Stimulated activated naive CD8-positive, alpha-beta T cell treated with anti-CD3 and anti-CD28 coated beads, Interleukin-15, Interleukin-2, amounts not matched to agents 100 U/mL and 50 U/mL, for 24 hours (primary cell): ENCODE results near the gene CHD9.
A peak's percentile ranks its signal among the peaks of the same experiment; 100 is the strongest.
"Not testable (repeated sequence)": the region's sequence is repeated elsewhere in the genome, so short reads cannot be mapped to it uniquely, and the experiment has no call there.

Experiments used
- ATAC-seq: fragments of 150-1000 bp; cut with Tn5 transposase; one replicate; pipeline ENCODE4 v1.10.0; 2021
- DNase-seq: peaks from one replicate; pipeline ENCODE4 v3.0.0; 2021

CHD9 gene

DNA sequence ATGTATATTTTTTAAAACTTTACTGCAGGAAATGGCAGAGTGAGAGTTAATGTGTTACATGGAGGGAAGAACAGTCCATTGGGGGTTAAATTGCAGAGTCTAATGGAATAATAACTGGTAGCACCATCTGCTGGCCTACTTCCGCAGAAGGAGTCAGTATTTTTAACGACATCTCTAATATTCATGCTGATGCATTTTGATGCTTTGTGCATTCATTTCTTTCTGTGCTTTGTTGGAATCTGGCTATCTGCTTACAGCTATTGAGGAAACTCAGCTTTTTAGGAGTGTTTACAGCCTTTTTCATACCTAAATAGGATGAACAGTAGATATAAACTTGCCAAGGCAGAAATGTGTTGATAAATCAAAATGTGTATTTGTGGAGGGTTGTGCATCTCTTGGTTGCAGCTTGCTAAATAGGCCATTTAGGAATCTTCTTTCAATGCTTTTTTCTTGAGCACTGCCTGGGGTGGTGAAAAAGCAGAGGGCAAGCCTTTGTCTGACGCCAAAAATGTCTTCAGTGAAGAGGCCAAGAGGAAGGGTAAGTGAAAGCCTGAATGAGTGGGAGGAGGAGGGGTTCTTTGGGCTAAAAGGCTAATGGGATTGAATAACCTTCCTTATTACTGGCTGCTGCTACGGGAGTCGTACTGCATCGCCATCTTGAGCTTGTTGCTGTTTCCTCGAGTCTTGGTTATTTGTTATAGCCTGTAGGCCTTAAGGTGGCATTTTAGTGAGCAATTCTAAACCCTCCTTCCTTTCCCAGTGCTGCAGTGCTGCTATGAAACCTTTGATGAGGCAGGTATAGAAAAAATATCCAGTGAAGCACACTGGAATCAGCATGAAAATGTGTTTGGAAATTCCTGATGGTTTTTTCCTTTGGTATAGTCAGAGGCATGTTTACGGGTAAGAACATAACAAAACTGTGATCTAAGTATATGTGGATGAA is 153.3 kb downstream of the CHD9 start:
- DNase-seq, result peak; percentile 14
- peak; percentile 32 for ATAC-seq

GRCh38 chr16:53209429-53209828 is 154.6 kb downstream of the CHD9 start:
- no peak for ATAC-seq
- DNase-seq, result no peak

DNA sequence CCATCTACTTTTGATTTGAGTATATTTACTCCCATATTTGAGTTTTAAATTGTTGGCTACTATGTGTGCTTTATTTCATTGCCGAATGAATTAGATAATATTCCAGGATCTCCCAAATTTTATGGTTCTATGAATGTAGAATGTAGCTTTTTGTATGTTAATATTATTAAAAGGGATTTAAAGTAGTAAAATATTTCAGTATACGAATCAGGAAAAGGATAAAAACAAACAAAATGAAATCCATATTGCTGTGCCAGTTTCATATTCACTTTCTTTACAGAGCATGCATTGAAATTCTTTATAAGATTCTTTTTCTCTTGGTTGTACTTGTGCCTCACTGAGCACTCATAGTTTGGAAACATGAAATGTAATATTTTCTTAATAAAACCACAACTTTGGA is 155.1 kb downstream of the CHD9 start:
- no peak for ATAC-seq
- DNase-seq, result no peak

- ATAC-seq (no peak), DNase-seq (no peak)
Observed at GRCh38 chr16:53211253-53211652, 156.5 kb downstream of the CHD9 start.

GRCh38 chr16:53212893-53213223 is 158.1 kb downstream of the CHD9 start:
- no peak for DNase-seq
- ATAC-seq, result no peak

DNA sequence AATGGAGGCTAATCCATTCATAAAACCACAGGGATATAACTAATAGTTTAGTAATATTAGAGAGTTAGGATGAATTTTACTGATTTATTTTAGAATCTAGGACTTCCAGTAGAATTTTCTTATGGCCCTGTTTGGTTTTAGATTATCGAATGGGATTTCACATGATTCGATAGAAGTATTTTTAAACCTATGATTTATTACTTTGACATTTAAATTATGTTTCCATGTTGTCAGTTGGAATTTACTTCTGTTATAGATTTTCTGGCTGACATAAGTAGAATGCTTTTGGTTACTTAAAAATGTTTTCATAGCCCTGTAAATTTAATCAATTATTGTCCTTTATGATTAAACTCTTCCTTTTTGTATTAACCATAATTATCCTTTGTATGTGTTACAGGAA is 158.8 kb downstream of the CHD9 start:
- no peak for DNase-seq
- ATAC-seq, result no peak

DNA sequence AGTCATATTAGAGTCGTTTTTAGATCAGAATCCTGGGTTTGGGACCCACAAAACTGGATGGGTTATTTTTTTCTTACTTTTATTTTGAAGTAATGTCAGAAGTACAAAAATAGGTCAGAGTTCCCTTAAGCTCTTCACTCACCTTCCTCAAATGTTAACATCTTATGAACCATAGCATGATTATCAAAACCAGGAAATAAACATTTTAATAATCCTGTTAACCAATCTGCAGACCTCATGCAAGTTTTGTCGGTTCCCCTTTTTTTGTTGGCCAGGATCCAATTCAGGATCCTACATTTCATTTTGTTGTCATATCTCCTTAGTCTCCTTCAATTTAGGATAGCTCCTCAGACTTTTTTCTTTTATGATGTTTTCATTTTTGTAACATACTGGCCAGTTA is 162.0 kb downstream of the CHD9 start:
- DNase-seq, result no peak
- ATAC-seq, result no peak

DNA sequence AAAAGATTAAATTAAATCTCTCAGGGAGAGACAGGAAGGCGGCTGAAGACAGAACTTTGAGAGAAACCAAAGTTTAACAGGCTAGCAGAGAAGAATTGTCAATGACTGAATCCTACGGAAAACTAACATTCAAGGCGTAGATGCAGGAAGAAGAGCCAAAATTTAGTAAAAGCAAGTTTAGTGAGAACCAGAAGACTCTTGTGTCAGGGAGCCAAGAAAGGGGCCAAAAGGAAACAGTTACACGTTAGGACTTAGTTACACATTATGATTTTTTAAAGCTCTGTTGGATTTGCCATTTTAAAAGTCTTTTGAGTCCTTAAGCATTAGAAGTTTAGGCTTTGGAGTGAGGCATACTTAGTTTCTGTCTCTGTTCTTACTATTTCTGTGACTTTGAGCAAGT is 164.6 kb downstream of the CHD9 start:
- ATAC-seq, result no peak
- no peak for DNase-seq

GRCh38 chr16:53219795-53220454 is 165.1 kb downstream of the CHD9 start:
- DNase-seq (no peak), ATAC-seq (no peak)

GRCh38 chr16:53220585-53220984 is 165.8 kb downstream of the CHD9 start:
- ATAC-seq, result no peak

DNA sequence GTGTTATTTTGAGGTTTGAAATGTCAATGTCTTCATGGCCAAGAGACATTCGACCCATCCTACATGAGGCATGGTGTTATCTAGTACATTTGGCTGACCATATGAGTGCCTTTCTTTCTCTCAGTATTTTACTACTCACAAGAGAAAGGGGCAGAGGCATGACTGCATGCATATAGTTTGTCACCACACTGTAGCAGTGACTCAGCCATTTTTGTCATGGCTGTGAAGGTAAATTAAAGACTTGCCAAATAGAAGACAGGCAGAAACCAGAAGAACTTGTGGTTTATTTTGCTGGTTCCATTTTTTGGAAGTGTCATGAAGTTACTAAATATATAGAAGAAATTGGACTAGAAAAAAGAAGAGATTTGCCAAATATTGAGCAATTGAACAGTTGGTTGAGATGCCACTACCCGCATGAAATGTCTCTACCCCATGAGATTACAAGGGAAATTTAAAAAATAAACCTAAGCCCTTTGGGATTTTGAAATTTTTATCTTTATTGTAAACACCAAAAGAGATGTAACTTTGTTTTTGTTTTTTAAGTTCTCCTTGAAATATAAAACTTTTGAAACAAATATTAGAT is 170.3 kb downstream of the CHD9 start:
- no peak for DNase-seq
- no peak for ATAC-seq

More at GRCh38 chr16:53220585-53220984, 165.8 kb downstream of the CHD9 start:
- no peak for DNase-seq

- ATAC-seq (no peak), DNase-seq (no peak)
Observed at GRCh38 chr16:53232826-53233529, 178.2 kb downstream of the CHD9 start.

GRCh38 chr16:53234836-53235235 is 180.0 kb downstream of the CHD9 start:
- DNase-seq, result no peak
- ATAC-seq, result peak; percentile 46

- ATAC-seq (no peak), DNase-seq (no peak)
Observed at GRCh38 chr16:53235851-53236250, 181.1 kb downstream of the CHD9 start.

DNA sequence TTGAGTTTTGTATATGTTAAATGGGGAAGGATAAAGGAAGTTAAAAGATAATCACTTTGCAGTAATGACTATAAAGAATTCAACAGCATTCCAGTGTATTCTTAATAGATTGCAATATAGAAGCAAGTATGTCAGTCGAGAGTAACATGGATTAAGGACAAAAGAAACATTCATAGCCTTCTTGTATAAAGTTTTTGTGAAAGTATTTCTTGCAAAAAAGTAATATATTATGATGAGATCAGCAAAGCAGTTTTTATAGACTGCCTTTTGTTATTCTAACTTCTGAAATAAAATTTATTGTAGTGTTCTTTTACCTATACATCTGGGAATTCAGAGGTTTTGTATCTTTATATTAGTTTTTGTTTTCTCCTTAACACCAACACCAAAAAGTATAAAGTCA is 194.5 kb downstream of the CHD9 start:
- DNase-seq, result no peak
- no peak for ATAC-seq

DNA sequence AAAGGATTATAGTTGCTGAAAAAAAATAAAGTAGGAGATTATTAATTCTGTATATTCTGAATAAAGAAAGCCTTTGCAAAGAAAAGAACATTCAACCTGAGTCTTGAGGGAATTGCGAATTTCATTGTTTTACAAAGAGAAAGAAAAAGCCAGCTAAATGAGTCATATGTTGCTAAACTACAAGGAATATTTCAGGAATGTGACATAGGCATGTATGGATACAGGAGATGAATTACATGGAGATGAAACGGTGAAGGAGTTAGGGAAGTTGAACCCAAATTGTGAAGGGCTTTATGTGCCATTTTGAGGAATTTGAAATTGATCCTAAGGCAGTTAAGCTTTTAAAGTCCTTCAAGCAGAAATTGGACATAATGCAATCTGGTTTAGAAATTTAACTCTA is 202.2 kb downstream of the CHD9 start:
- no peak for DNase-seq
- ATAC-seq, result no peak

DNA sequence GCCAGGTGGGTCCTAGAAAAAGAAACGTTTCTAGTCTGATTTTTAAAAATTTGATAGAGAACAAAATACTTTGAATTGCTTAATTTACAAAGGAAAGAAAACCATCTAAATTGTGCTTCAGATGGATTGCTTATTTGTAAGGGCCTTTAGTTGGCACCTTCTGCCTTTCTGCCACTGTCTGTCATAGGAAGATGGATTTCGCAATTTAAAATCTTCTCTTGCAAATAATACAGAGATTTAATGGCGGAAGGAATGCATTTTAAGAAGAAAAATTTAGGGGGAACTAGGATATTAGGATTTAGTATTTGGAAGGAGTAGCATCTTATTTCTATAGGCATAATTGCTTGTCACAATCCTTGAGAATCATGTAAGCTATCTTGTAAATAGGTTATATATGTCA is 204.0 kb downstream of the CHD9 start:
- DNase-seq (no peak), ATAC-seq (no peak)

DNA sequence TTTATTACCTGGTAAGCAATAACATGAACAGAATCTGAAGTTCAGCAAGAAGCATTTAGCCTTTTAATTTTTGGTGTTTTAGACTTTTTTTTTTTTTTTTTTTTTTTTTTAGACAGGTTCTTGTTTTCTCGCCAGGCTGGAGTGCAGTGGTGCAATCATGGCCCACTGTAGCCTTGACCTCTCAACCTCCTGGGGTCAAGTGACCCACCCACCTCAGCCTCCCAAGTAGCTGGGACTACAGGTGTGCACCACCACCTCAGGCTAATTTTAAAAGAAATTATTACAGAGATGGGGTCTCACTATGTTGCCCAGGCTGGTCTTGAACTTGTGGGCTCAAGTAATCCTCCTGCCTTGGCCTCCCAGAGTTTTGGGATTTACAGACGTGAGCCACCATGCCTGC is 206.5 kb downstream of the CHD9 start:
- DNase-seq (no peak), ATAC-seq (no peak)

- DNase-seq (no peak), ATAC-seq (no peak)
Observed at GRCh38 chr16:53262645-53263044, 207.9 kb downstream of the CHD9 start.

DNA sequence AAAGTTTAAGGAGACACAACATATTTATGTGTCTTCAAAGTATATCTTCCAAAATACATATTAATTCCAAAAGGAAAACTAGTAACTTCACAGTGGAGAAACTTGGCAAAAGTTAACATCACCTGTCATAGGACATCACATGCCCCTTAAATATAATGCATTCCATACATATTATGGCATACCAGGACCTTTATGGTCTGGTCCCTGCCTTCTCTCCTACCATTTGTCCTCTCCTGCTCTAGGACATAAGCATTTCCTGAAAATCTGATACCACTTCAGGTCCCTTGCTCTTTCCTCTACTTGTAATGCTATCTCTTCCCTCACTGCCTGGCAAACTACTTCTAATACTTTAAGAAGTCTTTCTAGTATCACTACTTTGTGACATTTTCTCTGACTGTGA is 211.4 kb downstream of the CHD9 start:
- ATAC-seq, result no peak
- no peak for DNase-seq

DNA sequence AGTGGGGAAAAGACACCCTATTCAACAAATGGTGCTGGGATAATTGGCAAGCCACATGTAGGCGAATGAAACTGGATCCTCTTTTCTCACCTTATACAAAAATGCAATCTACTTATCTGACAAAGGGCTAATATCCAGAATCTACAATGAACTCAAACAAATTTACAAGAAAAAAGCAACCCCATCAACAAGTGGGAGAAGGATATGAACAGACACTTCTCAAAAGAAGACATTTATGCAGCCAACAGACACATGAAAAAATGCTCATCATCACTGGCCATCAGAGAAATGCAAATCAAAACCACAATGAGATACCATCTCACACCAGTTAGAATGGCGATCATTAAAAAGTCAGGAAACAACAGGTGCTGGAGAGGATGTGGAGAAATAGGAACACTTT is 223.7 kb downstream of the CHD9 start:
- DNase-seq, result not testable (repeated sequence)

GRCh38 chr16:53281280-53281679 is 226.5 kb downstream of the CHD9 start:
- DNase-seq (no peak), ATAC-seq (no peak)

More for the DNA sequence above, 223.7 kb downstream of the CHD9 start:
- ATAC-seq, result not testable (repeated sequence)

GRCh38 chr16:53281859-53282258 is 227.1 kb downstream of the CHD9 start:
- ATAC-seq (no peak), DNase-seq (no peak)
